ENCODE results near the gene BDH2.

BDH2 gene

DNA sequence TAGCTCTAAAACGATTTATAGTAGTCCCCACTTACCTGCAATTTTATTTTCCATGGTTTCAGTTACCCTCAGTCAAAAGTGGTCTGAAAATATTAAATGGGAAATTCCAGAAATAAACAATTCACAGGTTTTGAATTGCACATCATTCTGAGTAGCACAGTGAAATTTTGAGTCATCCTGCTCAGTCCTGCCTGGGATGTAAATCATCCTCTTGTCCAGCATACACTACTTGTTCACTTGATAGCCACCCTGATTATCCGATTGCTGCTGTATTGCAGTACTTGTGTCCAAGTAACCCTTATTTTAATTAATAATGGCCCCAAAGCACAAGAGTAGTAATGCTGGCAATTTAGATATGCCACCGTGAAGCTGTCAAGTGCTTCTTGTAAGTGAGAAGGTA is 23.5 kb upstream of the BDH2 start:
- H3K4me2 ChIP-seq (ENCODE audit: low read length), result no peak overlapping the region
- H3K4me1 ChIP-seq (ENCODE audit: control insufficient read depth, low read length), result no peaks in the 10 kb centered on the region
- no peak overlapping the region for H3K4me3 ChIP-seq (ENCODE audit: low read length)
- TF ChIP-seq, protein P1, sequence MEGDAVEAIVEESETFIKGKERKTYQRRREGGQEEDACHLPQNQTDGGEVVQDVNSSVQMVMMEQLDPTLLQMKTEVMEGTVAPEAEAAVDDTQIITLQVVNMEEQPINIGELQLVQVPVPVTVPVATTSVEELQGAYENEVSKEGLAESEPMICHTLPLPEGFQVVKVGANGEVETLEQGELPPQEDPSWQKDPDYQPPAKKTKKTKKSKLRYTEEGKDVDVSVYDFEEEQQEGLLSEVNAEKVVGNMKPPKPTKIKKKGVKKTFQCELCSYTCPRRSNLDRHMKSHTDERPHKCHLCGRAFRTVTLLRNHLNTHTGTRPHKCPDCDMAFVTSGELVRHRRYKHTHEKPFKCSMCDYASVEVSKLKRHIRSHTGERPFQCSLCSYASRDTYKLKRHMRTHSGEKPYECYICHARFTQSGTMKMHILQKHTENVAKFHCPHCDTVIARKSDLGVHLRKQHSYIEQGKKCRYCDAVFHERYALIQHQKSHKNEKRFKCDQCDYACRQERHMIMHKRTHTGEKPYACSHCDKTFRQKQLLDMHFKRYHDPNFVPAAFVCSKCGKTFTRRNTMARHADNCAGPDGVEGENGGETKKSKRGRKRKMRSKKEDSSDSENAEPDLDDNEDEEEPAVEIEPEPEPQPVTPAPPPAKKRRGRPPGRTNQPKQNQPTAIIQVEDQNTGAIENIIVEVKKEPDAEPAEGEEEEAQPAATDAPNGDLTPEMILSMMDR (IDR thresholded peaks at IDR 0.05; ENCODE audit: low read depth, low read length, poor library complexity, severe bottlenecking), result no peak
- no peak for TF ChIP-seq EZH2phosphoT487 (IDR thresholded peaks at IDR 0.05; ENCODE audit: borderline replicate concordance, low read length)
- no peaks in the 10 kb centered on the region for H4K20me1 ChIP-seq (ENCODE audit: control insufficient read depth, insufficient read depth, low read depth, low read length)
- H3K27ac ChIP-seq (ENCODE audit: low read depth, low read length), result no peak overlapping the region
- no peaks in the 10 kb centered on the region; the same call in 1 of the 2 replicates for H3F3A ChIP-seq (ENCODE audit: control insufficient read depth, insufficient read depth)
- no peaks in the 10 kb centered on the region for H3K9me3 ChIP-seq (ENCODE audit: control insufficient read depth, insufficient read depth, low read length)
- peaks cover 81% of the 10 kb centered on the region for H3K36me3 ChIP-seq (ENCODE audit: control insufficient read depth, low read length)
- no peaks in the 10 kb centered on the region for H3K9me2 ChIP-seq (replicated peaks; ENCODE audit: control insufficient read depth, low read length)
- no peaks in the 10 kb centered on the region for H3K27me3 ChIP-seq (ENCODE audit: control insufficient read depth, low read length)
- H3K79me2 ChIP-seq (ENCODE audit: control insufficient read depth, low read length), result no peaks in the 10 kb centered on the region

GRCh38 chr4:103118166-103118565 is 18.5 kb upstream of the BDH2 start:
- Histone ChIP-seq H3K9me3 (ENCODE audit: control insufficient read depth, insufficient read depth, low read length) (no peaks in the 10 kb centered on the region), H3F3A (ENCODE audit: control insufficient read depth, insufficient read depth) (peaks cover 3% of the 10 kb centered on the region), H3K79me2 (ENCODE audit: control insufficient read depth, low read length) (no peaks in the 10 kb centered on the region), H3K4me2 (ENCODE audit: low read length) (no peak overlapping the region), H4K20me1 (ENCODE audit: control insufficient read depth, insufficient read depth, low read depth, low read length) (no peaks in the 10 kb centered on the region), H3K4me1 (ENCODE audit: control insufficient read depth, low read length) (no peaks in the 10 kb centered on the region), H3K9me2 (replicated peaks; ENCODE audit: control insufficient read depth, low read length) (no peaks in the 10 kb centered on the region), H3K27ac (ENCODE audit: low read depth, low read length) (no peak overlapping the region), H3K36me3 (ENCODE audit: control insufficient read depth, low read length) (peaks cover 64% of the 10 kb centered on the region), H3K27me3 (ENCODE audit: control insufficient read depth, low read length) (no peaks in the 10 kb centered on the region), H3K4me3 (ENCODE audit: low read length) (no peak overlapping the region)
- no peak for TF ChIP-seq EZH2phosphoT487 (IDR thresholded peaks at IDR 0.05; ENCODE audit: borderline replicate concordance, low read length)
- TF ChIP-seq, protein P1 (IDR thresholded peaks at IDR 0.05; ENCODE audit: low read depth, low read length, poor library complexity, severe bottlenecking), result no peak

GRCh38 chr4:103111598-103111997 is 12.0 kb upstream of the BDH2 start:
- H4K20me1 ChIP-seq (ENCODE audit: control insufficient read depth, insufficient read depth, low read depth, low read length), result no peaks in the 10 kb centered on the region; the same call in 1 of the 2 replicates
- no peaks in the 10 kb centered on the region for H3K79me2 ChIP-seq (ENCODE audit: control insufficient read depth, low read length)
- H3K27ac ChIP-seq (ENCODE audit: low read depth, low read length), result no peak overlapping the region
- H3K4me2 ChIP-seq (ENCODE audit: low read length), result no peak overlapping the region
- no peak overlapping the region for H3K4me3 ChIP-seq (ENCODE audit: low read length)
- no peaks in the 10 kb centered on the region for H3K9me2 ChIP-seq (replicated peaks; ENCODE audit: control insufficient read depth, low read length)
- TF ChIP-seq, protein P1 (IDR thresholded peaks at IDR 0.05; ENCODE audit: low read depth, low read length, poor library complexity, severe bottlenecking), result no peak
- TF ChIP-seq EZH2phosphoT487 (IDR thresholded peaks at IDR 0.05; ENCODE audit: borderline replicate concordance, low read length), result no peak
- no peaks in the 10 kb centered on the region for H3K9me3 ChIP-seq (ENCODE audit: control insufficient read depth, insufficient read depth, low read length)
- peaks cover 3% of the 10 kb centered on the region for H3F3A ChIP-seq (ENCODE audit: control insufficient read depth, insufficient read depth)
- no peaks in the 10 kb centered on the region for H3K4me1 ChIP-seq (ENCODE audit: control insufficient read depth, low read length)
- no peaks in the 10 kb centered on the region for H3K27me3 ChIP-seq (ENCODE audit: control insufficient read depth, low read length)
- peaks cover 67% of the 10 kb centered on the region for H3K36me3 ChIP-seq (ENCODE audit: control insufficient read depth, low read length)
